Caco-2 (cell line): Measurements from ENCODE around the gene AUTS2. TPM values are rescaled to one million over a fixed set of nuclear protein-coding genes. Genes with fewer than 3 reads are reported as not detected.

Experiments
- BruUV-seq: library from RNA; stranded (reverse); fragments of 400-500 nt; replicated peaks from 2 replicates; lab custom pipeline; 2021; lab: Mats Ljungman, UMichigan
- CTCF ChIA-PET: fragments of 300-600 bp; sonication (Branson Sonifier 250); formaldehyde crosslinking; loops from one replicate; lab custom pipeline; 2022; ENCODE audit warnings: antibody characterized with exemption; lab: Charles Lee
- POLR2A ChIA-PET: fragments of 300-600 bp; sonication (Branson Sonifier 250); formaldehyde crosslinking; loops from one replicate; lab custom pipeline; 2022; ENCODE audit warnings: antibody characterized with exemption; lab: Charles Lee
- DNase-seq, 2 experiments: peaks; one replicate each; pipeline versions ENCODE4 v3.0.0 to v3.0.0-alpha.2; 2020 to 2022
- H3K27me3 ChIP-seq: replicated peaks from 2 replicates; pipeline ENCODE4 v1.6.0; 2011; ENCODE audit warnings: low read length; ENCODE audit not compliant: control insufficient read depth, insufficient read depth
- H3K36me3 ChIP-seq: 2 replicates; pipeline ENCODE4 v1.5.1; 2011; ENCODE audit warnings: low read length; ENCODE audit not compliant: control insufficient read depth, insufficient read depth
- H3K4me1 ChIP-seq: fragments of 250-450 bp; sonication (Bioruptor Pico); 2 replicates; pipeline ENCODE4 v1.5.1; 2020; ENCODE audit warnings: mild to moderate bottlenecking
- H3K4me3 ChIP-seq: 2 replicates; pipeline ENCODE4 v1.5.1; 2011; ENCODE audit warnings: low read depth, mild to moderate bottlenecking, control low read depth, low read length
- H3K9me3 ChIP-seq: fragments of 250-450 bp; sonication (Bioruptor Pico); 2 replicates; pipeline ENCODE4 v1.5.1; 2020; ENCODE audit warnings: mild to moderate bottlenecking, moderate library complexity
- H3K27ac Mint-ChIP-seq: one replicate; pipeline ENCODE4 v1.8.0; 2022; ENCODE audit warnings: mixed read lengths; ENCODE audit not compliant: unreplicated experiment
- H3K27me3 Mint-ChIP-seq: one replicate; pipeline ENCODE4 v1.8.0; 2022; ENCODE audit warnings: mixed read lengths; ENCODE audit not compliant: insufficient read depth, unreplicated experiment
- H3K36me3 Mint-ChIP-seq: one replicate; pipeline ENCODE4 v1.8.0; 2022; ENCODE audit warnings: mild to moderate bottlenecking, mixed read lengths; ENCODE audit not compliant: insufficient read depth, unreplicated experiment
- H3K4me1 Mint-ChIP-seq: one replicate; pipeline ENCODE4 v1.8.0; 2022; ENCODE audit warnings: low read depth, mixed read lengths; ENCODE audit not compliant: unreplicated experiment
- H3K4me3 Mint-ChIP-seq: one replicate; pipeline ENCODE4 v1.8.0; 2022; ENCODE audit warnings: mild to moderate bottlenecking, moderate library complexity, mixed read lengths; ENCODE audit not compliant: unreplicated experiment
- H3K9me3 Mint-ChIP-seq: one replicate; pipeline ENCODE4 v1.8.0; 2022; ENCODE audit warnings: mixed read lengths; ENCODE audit not compliant: unreplicated experiment
- CTCF ChIP-seq, 2 experiments: fragments of 200-600 bp in 1 of 2; IDR thresholded peaks; 1 replicate in 1 of 2; 2 replicates in 1 of 2; pipeline versions ENCODE4 v1.5.1 to v1.8.0; 2011 to 2022; ENCODE audit warnings: antibody characterized with exemption in 1 of 2, control low read depth in 1 of 2, inconsistent platforms in 1 of 2, low read depth in 1 of 2, low read length in 1 of 2, mild to moderate bottlenecking in 1 of 2, moderate library complexity in 1 of 2; ENCODE audit not compliant: insufficient read depth in 1 of 2, severe bottlenecking in 1 of 2, unreplicated experiment in 1 of 2
- intact Hi-C: fragments of 100-400 bp; cut with micrococcal nuclease; formaldehyde crosslinking; loops from one replicate; pipeline ENCODE4 v1.10.0; 2022; ENCODE audit not compliant: unreplicated experiment
- total RNA-seq: library from RNA; stranded (reverse); gene quantifications from 2 replicates; pipeline ENCODE4 v1.2.3, GENCODE V29; 2022

The AUTS2 gene
- total RNA-seq, 1 experiment from 2014 or later = 37.1 TPM

- no peak for TF ChIP-seq CTCF (IDR thresholded peaks at IDR 0.05; ENCODE audit: insufficient read depth in 1 of 2, low read depth in 1 of 2, low read length in 1 of 2, severe bottlenecking in 1 of 2, unreplicated experiment in 1 of 2)
- no peak overlapping the region for H3K4me3 ChIP-seq
- no peak for DNase-seq
- no peaks in the 10 kb centered on the region for H3K27me3 ChIP-seq
- H3K4me1 ChIP-seq = no peaks in the 10 kb centered on the region
- intact Hi-C loops = no loop called here
- Mint-ChIP-seq H3K4me3 (no peak overlapping the region), H3K4me1 (no peaks in the 10 kb centered on the region), H3K27ac (no peak overlapping the region), H3K27me3 (peaks cover 6% of the 10 kb centered on the region), H3K9me3 (no peaks in the 10 kb centered on the region), H3K36me3 (no peaks in the 10 kb centered on the region)
- POLR2A ChIA-PET = no interaction called here
- H3K36me3 ChIP-seq = no peaks in the 10 kb centered on the region
- no TSS peak for BruUV-seq
- no peaks in the 10 kb centered on the region for H3K9me3 ChIP-seq
- CTCF ChIA-PET = no interaction called here
These were observed 57.8 kb downstream of the AUTS2 start for GRCh38 chr7:69656077-69656476.

DNA sequence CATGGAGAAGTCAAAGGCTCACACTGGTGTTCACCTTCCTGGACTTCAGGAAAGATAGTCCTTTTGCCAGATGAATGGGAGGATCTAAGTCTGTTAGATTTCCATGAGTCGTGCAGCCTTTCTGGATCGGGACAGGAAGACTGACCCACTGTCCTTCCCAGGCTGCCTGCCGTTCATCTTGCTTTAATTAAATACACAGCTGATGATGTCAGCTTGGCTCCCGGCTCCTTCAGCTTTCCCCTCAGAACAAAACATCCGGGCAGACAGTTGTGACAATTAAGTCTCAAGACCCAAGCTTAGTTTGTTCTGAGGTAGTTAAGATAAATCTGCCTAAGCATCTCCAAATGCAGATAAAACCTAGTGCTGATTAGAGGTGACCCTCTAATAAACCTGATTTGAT is 58.6 kb downstream of the AUTS2 start:
- TF ChIP-seq CTCF (IDR thresholded peaks at IDR 0.05; ENCODE audit: insufficient read depth in 1 of 2, low read depth in 1 of 2, low read length in 1 of 2, severe bottlenecking in 1 of 2, unreplicated experiment in 1 of 2) = no peak
- BruUV-seq = no TSS peak
- H3K27ac Mint-ChIP-seq = no peak overlapping the region
- H3K9me3 Mint-ChIP-seq = no peaks in the 10 kb centered on the region
- no peak for DNase-seq
- intact Hi-C loops = no loop called here
- no peak overlapping the region for H3K4me3 Mint-ChIP-seq
- H3K4me3 ChIP-seq = no peak overlapping the region
- ChIA-PET CTCF (no interaction called here), POLR2A (no interaction called here)
- no peaks in the 10 kb centered on the region for H3K36me3 Mint-ChIP-seq
- peaks cover 7% of the 10 kb centered on the region for H3K27me3 Mint-ChIP-seq
- no peaks in the 10 kb centered on the region for H3K27me3 ChIP-seq
- no peaks in the 10 kb centered on the region for H3K9me3 ChIP-seq
- H3K4me1 ChIP-seq = no peaks in the 10 kb centered on the region
- H3K4me1 Mint-ChIP-seq = no peaks in the 10 kb centered on the region
- H3K36me3 ChIP-seq = no peaks in the 10 kb centered on the region

DNA sequence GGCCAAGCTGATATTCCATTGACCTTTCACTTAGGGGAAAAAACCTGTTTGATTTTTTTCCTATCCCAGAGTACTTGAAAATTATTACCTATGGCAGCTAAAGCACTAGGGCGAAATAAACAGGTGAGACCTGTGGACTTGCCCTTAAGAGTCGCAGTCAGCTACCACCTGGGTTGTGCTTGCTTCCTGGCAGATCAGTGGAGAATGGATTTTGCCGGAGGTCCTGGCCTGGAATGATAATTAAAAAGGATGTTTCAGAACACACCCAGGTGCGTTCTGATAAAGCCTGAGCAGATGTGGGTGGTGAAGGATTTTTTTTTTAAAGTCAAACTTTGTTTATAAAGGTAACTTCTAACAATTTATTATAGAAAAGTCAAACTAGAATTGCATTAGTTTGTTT is 59.1 kb downstream of the AUTS2 start:
- Histone ChIP-seq H3K27me3 (no peaks in the 10 kb centered on the region), H3K4me3 (no peak overlapping the region), H3K9me3 (no peaks in the 10 kb centered on the region), H3K36me3 (no peaks in the 10 kb centered on the region), H3K4me1 (no peaks in the 10 kb centered on the region)
- no peak for TF ChIP-seq CTCF (IDR thresholded peaks at IDR 0.05; ENCODE audit: insufficient read depth in 1 of 2, low read depth in 1 of 2, low read length in 1 of 2, severe bottlenecking in 1 of 2, unreplicated experiment in 1 of 2)
- ChIA-PET POLR2A (no interaction called here), CTCF (no interaction called here)
- Mint-ChIP-seq H3K4me1 (no peaks in the 10 kb centered on the region), H3K4me3 (no peak overlapping the region), H3K27ac (no peak overlapping the region), H3K27me3 (peaks cover 11% of the 10 kb centered on the region), H3K9me3 (no peaks in the 10 kb centered on the region), H3K36me3 (no peaks in the 10 kb centered on the region)
- no TSS peak for BruUV-seq
- intact Hi-C loops = no loop called here
- no peak for DNase-seq
